Hematopoietic multipotent progenitor cell treated with erythropoietin and hydrocortisone succinate and interleukin-3 and kit ligand, for 8 days (in vitro differentiated cells): ENCODE data around the gene CHAMP1.
A peak's percentile ranks its signal among the peaks of the same experiment; 100 is the strongest.

Experiments
- DNase-seq: peaks from one replicate; pipeline ENCODE4 v3.0.0-alpha.2; 2015

Gene CHAMP1

GRCh38 chr13:114314074-114314912 is at the start of gene CHAMP1:
TSS of gene CHAMP1 (plus strand) at chr13:114314503. CDS start at chr13:114323843, 9,340 bp downstream.
- DNase-seq, result peak; percentile 96

DNA sequence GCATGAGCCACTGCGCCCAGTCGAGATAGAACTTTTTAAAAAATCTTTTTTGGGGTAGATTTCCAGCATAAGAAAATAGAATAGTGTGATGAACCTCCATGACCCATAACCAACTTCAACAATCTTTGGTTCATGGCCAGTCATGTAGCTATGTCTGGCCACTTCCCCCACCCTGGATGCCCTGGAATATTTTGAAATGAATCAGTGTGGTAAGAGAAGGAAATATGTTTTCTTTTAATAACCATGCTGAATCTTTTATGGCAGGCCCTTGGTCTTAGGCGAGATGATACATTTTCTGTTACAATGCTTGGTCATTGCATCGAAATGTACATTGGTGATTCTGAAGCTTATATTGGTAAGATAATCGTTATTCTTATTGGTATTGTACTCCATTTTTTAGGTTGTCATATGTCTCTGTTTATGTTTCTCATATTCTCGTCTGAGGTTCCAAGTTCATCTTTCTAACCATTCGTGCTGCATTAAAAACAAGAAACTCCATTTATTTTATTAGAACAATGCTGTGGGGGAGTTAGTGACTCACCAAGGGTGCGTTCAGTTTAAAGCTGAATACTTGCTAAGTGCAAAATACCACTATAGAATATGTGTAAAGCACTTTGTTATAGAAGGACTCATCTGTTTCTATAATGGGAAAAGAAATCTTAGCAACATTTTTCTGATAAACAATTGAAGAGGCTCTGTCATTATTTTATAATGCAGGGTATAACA is 49.3 kb upstream of the CHAMP1 start:
- no peak for DNase-seq

- DNase-seq, result no peak
Measured at GRCh38 chr13:114266241-114266640, 48.1 kb upstream of the CHAMP1 start.

DNA sequence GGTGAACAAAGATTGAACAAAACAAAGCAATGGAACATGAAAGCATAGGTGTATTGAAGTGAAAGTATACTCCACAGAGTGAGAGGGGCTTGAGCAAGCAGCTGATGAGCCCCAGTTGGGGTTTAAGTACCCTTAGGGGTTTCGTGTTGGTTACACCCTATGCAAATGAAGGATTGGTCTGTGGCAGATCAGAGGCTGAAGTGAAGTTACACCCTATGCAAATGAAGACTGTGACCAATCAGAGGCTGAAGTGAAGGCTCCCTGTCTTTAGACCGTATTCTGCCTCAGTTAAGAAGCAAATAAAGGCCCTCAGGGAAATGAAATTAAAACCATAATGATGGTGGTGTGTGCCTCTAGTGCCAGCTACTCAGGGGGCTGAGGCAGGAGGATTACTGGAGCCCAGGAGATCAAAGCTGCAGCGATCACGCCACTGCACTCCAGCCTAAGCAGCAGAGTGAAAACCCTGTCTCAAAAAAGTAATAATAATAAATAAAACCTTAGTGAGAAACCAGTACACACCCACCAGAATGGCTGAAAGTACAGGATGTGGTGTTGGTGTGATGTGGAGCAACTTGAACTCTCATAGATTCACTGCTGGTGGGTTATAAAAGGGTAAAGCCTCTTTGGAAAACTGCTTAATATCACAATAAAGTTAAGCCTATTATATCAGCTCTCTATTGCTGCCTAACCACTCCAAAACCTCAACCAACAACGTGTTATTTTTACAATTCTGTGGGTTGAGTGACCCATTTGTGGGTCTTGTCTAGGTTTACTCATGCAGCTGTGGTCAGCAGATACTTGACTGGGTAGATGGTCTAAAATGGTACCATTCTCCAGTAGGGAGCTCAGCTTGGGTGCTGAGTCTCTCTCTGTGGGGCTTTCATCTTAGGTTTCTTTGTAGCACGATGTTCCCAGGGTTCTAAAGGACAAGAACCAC is 45.7 kb upstream of the CHAMP1 start:
- no peak for DNase-seq

DNA sequence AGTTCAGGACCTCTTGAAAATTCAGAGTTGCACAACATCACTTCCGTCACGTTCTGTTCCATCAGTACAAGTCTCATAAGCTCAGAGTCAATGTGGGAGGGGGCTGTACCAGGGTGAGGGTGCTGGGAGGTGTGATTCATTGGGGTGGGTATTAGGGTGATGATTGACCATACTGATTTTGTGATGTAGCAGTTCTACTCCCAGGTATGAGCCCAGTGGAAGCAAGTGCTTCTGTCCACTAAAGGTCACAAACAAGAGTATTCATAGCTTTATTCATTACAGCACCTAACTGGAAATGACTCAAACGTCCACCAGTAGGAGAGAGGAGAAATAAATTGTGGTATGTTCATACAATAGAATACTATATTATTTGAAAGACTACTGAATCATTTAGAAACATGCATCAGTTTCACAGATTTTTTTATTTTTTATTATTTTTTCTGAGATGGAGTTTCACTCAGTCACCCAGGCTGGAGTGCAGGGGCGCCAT is 45.0 kb upstream of the CHAMP1 start:
- DNase-seq, result no peak

GRCh38 chr13:114272977-114273376 is 41.3 kb upstream of the CHAMP1 start:
- no peak for DNase-seq

DNA sequence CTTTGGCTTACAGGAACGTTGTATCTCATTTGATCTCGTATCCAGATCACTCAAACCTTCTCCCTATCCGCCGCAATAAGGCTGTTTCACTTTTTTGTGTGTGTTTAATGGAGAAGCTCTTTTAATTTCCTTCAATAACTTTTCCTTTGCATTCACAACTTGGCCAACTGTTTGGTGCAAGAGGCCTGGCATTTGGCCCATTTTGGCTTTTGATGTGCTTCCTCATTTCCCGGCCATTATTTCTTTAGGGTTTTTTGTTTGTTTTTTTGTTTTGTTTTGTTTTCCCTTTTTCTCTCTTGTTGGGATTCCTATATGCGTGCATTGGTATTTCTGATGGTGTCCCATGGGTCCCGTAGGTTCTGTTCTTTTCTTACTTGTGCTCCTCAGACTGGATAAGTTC is 39.0 kb upstream of the CHAMP1 start:
- no peak for DNase-seq

DNA sequence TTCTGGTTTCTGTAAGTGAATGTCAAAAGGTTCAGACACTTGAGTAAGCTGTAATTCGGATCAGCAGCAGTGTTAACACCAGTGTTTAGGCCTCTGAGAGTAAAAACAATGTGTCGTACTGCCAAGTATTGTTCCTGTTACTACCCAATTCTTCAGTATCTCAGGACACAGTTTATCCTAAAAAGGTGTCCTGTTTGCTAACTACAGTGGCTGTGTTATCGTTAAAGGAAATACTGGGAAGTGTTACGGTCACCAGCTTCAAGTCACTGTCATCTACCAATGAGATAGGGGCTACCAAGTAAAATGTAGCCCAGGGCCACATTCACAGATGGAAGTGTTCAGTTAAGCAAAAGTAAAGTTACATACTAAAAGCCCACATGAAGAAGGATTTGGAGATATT is 35.2 kb upstream of the CHAMP1 start:
- DNase-seq, result peak; percentile 20

DNA sequence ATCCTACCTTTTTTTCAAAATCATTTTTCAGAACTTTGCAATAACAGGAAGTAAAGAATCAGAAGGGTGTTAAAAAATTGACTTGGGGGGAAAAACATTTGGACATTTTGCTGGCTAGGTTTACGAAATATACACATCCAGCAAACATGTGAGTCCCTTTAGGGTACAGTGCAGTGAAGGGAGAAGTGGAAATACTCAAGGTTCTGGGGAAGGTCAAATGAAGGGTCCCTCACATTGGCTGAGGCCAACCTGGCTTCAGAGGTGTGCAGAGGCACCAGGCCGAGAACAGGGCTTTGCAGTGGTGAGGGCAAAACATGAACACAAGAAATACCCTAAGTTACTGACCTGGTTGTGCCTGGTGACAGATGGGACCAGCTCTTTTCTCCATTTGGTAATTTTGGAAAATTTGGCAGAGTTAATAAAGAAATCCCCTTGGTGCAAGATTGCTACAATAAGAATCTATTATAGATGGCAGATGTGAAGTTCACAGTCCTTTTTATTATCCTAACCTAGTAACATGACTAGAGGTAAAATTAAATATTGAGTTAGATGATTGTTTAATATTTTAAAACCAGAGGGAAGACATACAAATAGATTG is 34.4 kb upstream of the CHAMP1 start:
- no peak for DNase-seq

DNA sequence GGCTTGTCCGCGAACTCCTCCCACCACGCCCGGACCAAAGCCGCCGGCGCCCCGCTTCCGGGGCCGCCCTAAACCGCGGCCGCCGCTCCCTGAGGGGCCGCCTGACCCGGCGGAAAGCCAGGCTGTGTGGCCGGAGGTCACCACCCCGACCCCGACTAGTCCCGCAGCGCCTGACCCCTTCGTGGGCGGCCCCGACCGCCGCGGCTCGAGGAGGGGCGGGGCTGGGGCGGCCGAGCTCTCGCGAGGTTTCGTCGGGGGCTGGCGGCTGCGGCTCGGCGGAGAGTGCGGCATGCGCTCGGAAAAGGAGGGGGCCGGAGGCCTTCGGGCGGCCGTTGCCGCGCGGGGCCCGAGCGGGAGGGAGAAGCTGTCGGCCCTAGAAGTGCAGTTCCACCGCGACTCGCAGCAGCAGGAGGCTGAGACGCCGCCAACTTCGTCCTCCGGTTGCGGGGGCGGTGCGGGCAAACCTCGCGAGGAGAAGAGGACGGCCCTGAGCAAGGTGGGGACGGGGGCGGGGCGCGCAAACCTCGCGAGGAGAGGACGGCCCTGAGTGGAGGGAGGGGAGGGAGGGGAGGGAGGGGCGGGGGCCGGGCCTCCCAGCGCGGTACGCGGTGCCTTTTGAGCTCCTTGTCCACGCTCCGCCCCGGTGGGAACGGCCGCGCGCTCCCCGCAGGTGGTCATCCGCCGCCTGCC is 32.8 kb upstream of the CHAMP1 start, which contains the start of gene UPF3A:
Gene UPF3A (plus strand): TSS at position 251 of the 690 bp plus-strand sequence. CDS start 39 bp downstream, at position 290.
- peak; percentile 88 for DNase-seq

DNA sequence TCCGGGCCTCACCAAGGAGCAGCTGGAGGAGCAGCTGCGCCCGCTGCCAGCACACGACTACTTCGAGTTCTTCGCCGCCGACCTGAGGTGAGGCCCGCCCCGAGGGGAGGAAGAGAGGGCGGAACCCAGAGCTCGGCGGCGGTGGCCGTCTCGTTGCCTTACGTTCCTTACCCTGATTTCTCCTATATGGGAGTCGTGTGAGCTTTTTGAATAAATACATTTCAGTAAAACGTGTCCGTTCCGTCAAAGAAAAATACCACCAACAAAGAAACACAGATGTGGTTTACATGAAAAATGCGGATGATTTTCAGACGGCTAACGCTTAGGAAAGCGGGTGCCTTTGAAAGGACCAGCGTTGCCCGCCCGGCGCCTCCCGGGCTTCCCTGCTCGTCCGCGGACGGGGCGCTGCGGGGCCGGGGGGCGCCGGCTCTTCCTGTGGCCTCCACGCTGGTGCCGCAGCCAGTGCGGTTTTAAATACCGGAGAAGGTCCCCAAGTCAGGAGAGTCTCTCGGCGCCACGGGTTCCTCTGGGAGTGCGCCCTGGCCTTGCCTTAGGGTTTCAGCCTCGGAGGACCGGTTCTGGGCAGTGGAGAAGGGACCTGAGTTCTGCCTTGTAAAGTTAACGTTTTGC is 32.1 kb upstream of the CHAMP1 start:
- DNase-seq, result peak; percentile 79

DNA sequence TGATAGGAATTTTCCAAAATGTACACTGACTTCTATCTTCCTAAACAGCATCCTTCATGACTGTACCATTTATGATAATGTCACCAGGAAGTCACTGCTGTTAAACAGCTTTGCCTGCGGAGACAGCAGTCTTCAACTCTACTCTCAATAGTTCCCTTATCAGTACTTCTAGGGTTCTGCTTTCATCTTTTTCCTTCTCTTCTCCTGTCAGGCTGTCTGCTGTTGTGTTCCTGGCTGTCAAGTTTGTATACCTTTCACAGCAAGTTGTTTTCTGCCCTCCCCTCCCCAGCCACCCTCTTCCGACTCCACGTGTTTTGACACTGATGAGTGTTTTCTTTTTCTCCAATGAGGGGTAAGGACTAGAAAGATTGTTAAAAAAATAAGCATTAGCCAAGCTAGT is 30.7 kb upstream of the CHAMP1 start:
- peak; percentile 51 for DNase-seq

- DNase-seq, result no peak
Measured at GRCh38 chr13:114284680-114285079, 29.6 kb upstream of the CHAMP1 start.

DNA sequence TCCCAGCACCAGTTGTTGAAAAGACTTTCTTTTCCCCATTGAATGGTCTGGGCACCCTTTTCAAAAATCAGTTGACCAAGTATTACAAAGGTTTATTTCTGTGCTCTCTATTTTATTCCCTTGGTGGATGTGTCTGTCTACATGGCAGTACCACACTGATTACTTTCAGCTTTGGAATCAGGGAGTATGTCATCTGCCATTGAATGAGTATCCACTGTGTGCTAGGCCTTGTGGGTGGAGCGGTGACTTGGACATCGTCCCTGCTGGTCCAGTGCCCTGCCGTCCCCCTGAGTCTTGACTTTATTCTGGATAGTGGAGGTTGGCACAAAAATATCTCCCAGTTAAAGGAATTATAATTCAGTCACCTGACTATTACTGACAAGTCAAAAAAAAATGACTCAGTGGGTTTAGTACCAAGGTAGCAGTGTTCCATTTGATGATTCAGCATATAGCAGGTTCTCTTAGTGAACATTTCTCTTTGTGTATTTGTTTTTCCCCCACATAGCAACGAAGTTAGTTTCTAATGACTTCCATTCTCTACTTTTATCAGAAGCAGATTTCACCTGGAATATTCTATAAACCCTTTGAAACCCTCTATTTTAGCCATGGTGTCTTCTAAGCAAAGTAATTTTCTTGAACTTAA is 29.0 kb upstream of the CHAMP1 start:
- no peak for DNase-seq

DNA sequence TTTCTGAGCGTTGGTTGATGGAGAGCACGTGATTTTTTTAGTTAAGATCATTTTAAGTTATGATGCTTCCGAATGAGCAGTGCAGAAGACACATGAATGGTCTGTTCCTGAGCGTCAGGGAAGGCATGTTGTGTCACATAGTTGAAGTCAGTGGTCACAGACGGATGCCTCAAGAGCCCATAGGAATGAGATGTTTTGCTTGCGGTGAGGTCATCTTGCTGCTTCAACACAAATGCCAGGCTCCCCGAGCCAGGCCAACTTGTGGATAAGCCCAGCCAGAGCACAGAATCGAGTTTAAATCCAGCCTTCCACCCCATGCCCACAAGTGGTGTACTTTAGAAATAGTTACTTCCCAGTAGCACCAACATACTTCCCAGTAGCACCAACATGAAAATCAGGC is 27.5 kb upstream of the CHAMP1 start:
- DNase-seq, result no peak

- no peak for DNase-seq
Measured at GRCh38 chr13:114288157-114288591, 26.1 kb upstream of the CHAMP1 start.

DNA sequence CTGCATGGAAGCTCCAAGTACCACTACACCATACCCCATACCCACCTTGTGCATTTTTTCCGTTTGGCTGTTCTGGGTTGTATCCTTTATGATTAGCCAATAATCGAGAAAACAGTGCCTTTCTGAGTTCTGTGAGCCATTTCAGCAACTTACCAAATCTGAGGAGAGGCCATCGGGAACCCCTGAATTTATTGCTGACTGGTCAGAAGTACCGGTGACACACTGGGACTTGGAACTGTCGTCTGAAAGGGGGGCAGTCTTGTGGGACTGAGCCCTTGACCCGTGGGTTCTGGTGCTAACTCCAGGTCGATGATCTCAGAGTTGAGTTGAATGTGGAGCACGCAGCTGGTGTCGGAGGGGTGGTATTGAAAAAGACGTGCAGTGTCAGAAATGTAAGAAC is 17.9 kb upstream of the CHAMP1 start:
- no peak for DNase-seq

DNA sequence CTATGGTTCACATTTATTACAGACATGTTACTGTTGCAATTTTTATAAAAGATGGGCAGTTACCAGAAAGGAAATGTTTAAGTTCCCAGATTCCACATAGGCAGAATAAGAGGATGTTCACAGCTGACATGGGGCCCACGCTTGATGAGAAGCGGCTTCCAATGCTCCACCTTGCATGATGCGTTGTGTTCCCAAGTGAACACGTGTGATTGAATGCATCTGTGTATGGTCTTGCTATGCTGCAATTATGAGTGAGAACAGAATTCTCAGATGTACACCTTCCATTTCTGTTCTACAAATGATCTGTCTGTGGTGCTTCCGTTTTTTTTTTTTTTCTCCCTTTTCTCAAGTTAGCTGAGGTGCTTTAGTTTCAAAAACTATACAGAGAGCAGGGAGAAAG is 17.4 kb upstream of the CHAMP1 start:
- no peak for DNase-seq

DNA sequence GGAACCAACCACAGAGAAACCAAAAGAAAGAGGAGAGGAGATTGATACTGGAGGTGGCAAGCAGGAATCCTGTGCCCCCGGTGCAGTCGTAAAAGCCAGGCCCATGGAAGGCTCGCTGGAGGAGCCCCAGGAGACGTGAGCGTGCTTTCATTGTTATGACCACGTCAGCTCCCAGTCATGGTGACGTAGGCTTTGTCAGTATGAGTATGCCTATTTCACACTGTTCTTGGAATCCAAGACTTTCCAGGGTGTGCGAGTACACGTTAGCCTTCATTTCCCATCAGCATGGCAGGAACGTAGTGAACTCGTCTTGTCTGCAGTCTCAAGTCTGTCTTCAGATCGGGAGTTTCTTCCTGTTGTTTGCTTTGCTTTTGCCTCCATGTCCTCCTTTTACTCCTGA is 15.4 kb upstream of the CHAMP1 start:
- DNase-seq, result no peak

DNA sequence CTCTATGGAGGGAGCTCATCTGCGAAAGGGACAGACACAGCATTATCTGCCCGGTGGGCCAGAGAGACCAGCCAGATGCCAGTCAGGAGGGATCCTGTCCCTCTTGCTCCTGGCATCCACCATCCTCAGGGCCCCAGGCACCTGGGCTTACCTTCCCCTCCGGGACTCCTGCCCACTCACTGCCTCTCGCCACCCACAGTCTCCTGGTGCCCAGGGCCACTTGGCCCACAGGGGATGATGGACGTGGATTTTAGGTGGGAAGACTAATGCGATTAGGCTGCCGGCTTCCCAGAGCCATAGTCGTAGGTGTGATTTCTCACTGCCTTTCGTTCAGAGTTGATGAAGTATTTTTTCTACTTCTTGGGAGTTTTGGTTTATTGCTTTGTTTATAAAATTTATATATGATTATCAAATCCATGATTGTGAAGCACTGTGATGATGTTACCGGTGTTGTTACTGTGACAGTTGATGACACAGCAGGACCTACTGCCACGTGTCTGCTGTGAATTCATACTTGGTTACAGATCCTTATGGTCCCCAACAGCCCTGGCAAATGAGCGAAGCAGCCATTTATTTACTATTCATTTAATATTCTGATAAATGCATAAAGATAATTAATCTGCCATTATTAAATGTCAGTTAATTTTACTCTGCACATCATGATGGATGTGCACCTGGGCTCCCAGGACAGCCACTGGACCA is 14.5 kb upstream of the CHAMP1 start:
- DNase-seq, result no peak
